Skin of body (tissue), 2 donors: ENCODE data around the gene ZCCHC4. TPM values are rescaled to one million over a fixed set of nuclear protein-coding genes. Genes with fewer than 3 reads are reported as not detected.

Experiments used
- DNase-seq: peaks from one replicate; lab custom pipeline; 2025; lab: John Stamatoyannopoulos, UW
- total RNA-seq: library from RNA; depleted of rRNA; stranded (reverse); fragments of >200 nt; gene quantifications from one replicate; pipeline ENCODE4 v1.2.3, GENCODE V29; 2014

ZCCHC4 gene
- total RNA-seq, 1 donor from 2014 or later: 19.4 TPM

GRCh38 chr4:25377572-25378436 is 65.2 kb downstream of the ZCCHC4 start:
- DNase-seq: no peak

- no peak for DNase-seq
Observed at GRCh38 chr4:25378437-25378743, 65.8 kb downstream of the ZCCHC4 start.

GRCh38 chr4:25379591-25379990 is 67.0 kb downstream of the ZCCHC4 start:
- no peak for DNase-seq

- DNase-seq: no peak
Observed at GRCh38 chr4:25383647-25384046, 71.1 kb downstream of the ZCCHC4 start.

- DNase-seq: no peak
Observed at GRCh38 chr4:25386926-25387325, 74.4 kb downstream of the ZCCHC4 start.

- no peak for DNase-seq
Observed at GRCh38 chr4:25397305-25397704, 84.7 kb downstream of the ZCCHC4 start.

GRCh38 chr4:25399510-25399909 is 86.9 kb downstream of the ZCCHC4 start:
- no peak for DNase-seq

- no peak for DNase-seq
Observed at GRCh38 chr4:25401066-25401465, 88.5 kb downstream of the ZCCHC4 start.

- DNase-seq: no peak
Observed at GRCh38 chr4:25402521-25402920, 89.9 kb downstream of the ZCCHC4 start.

- DNase-seq: no peak
Observed at GRCh38 chr4:25403699-25404098, 91.1 kb downstream of the ZCCHC4 start.

GRCh38 chr4:25405453-25405852 is 92.9 kb downstream of the ZCCHC4 start:
- DNase-seq: no peak

GRCh38 chr4:25406081-25406692 is 93.6 kb downstream of the ZCCHC4 start:
- DNase-seq: no peak

- DNase-seq: no peak
Observed at GRCh38 chr4:25410820-25411529, 98.4 kb downstream of the ZCCHC4 start.

GRCh38 chr4:25413261-25413660 is 100.7 kb downstream of the ZCCHC4 start:
- DNase-seq: no peak

- DNase-seq: no peak
Observed at GRCh38 chr4:25417014-25417413, 104.4 kb downstream of the ZCCHC4 start.

Other genes starting within 250 kb of the ZCCHC4 start
- 12.1 TPM for gene SEPSECS, start 152.3 kb upstream of the ZCCHC4 start, total RNA-seq
- 16.4 TPM for gene PI4K2B, start 78.7 kb upstream of the ZCCHC4 start, total RNA-seq
- gene ANAPC4, start 64.5 kb downstream of the ZCCHC4 start, total RNA-seq: 30.2 TPM